Esophagus squamous epithelium (tissue), 4 donors: ENCODE data around the gene AGFG2. TPM values are rescaled to one million over a fixed set of nuclear protein-coding genes. Genes with fewer than 3 reads are reported as not detected.

ENCODE experiments used
- small RNA-seq, 4 donors: library from RNA; depleted of rRNA; stranded (forward); fragments of <200 nt; gene quantifications; one replicate each; pipeline ENCODE3, GENCODE V24; 2016
- total RNA-seq, 4 donors: library from RNA; depleted of rRNA; stranded (reverse); fragments of >200 nt; gene quantifications; one replicate each; pipeline ENCODE4 v1.1.0, GENCODE V29; 2016

AGFG2 gene
- total RNA-seq, 4 donors from 2014 or later = 14.5 to 49.2 (median 26.6) TPM

Small RNA genes within 50 kb of the gene (small RNA-seq; reads per million reads assigned to genes)
- gene RN7SL416P = 0 reads per million in 4 donors
- gene SAP25 = 0 reads per million in 4 donors

Other genes with a start within 250 kb of the AGFG2 start
- not detected for gene SPDYE3, start 231.5 kb upstream of the AGFG2 start, total RNA-seq
- 10 to 100 TPM; 11.1 to 38.1 (median 25.7) TPM for gene PILRB, start 181.1 kb upstream of the AGFG2 start, total RNA-seq
- gene PILRA, start 165.7 kb upstream of the AGFG2 start, total RNA-seq = 1 to 10 TPM in 2 of 4 donors, under 1 TPM in 2; 0.61 to 5.0 (median 1.1) TPM
- 1 to 10 TPM in 2 of 4 donors, under 1 TPM in 2; 0.83 to 4.2 (median 1.5) TPM for gene ZCWPW1, start 110.5 kb upstream of the AGFG2 start, total RNA-seq
- gene MEPCE, start 109.4 kb upstream of the AGFG2 start, total RNA-seq = 10 to 100 TPM; 18.0 to 27.7 (median 23.4) TPM
- gene PPP1R35, start 102.7 kb upstream of the AGFG2 start, total RNA-seq = 10 to 100 TPM; 18.4 to 28.2 (median 26.4) TPM
- gene SPACDR, start 74.9 kb upstream of the AGFG2 start, total RNA-seq = not detected
- 10 to 100 TPM; 29.2 to 65.0 (median 33.7) TPM for gene TSC22D4, start 60.0 kb upstream of the AGFG2 start, total RNA-seq
- gene NYAP1, start 55.3 kb upstream of the AGFG2 start, total RNA-seq = 1 to 10 TPM in 1 of 4 donors, under 1 TPM in 2, not detected in 1; 0.31 to 1.1 (median 0.57) TPM
- gene SAP25, start 34.7 kb downstream of the AGFG2 start, total RNA-seq = 1 to 10 TPM in 1 of 4 donors, under 1 TPM in 1, not detected in 2; 0.38 to 1.8 TPM
- 10 to 100 TPM; 50.1 to 84.0 (median 70.4) TPM for gene LRCH4, start 46.9 kb downstream of the AGFG2 start, total RNA-seq
- gene FBXO24, start 47.1 kb downstream of the AGFG2 start, total RNA-seq = 1 to 10 TPM in 1 of 4 donors, under 1 TPM in 2, not detected in 1; 0.19 to 1.6 (median 0.29) TPM
- 10 to 100 TPM in 2 of 4 donors, 1 to 10 TPM in 2; 4.6 to 23.8 (median 9.9) TPM for gene PCOLCE, start 63.2 kb downstream of the AGFG2 start, total RNA-seq
- gene MOSPD3, start 73.3 kb downstream of the AGFG2 start, total RNA-seq = 10 to 100 TPM in 3 of 4 donors, 1 to 10 TPM in 1; 7.6 to 22.4 (median 15.5) TPM
- gene TFR2, start 102.3 kb downstream of the AGFG2 start, total RNA-seq = 1 to 10 TPM in 1 of 4 donors, under 1 TPM in 3; 0.38 to 1.1 (median 0.84) TPM
- gene ACTL6B, start 117.2 kb downstream of the AGFG2 start, total RNA-seq = not detected
- gene GNB2, start 134.5 kb downstream of the AGFG2 start, total RNA-seq = 100 to 1,000 TPM; 186 to 306 (median 226) TPM
- gene GIGYF1, start 155.0 kb downstream of the AGFG2 start, total RNA-seq = 10 to 100 TPM in 3 of 4 donors, 1 to 10 TPM in 1; 8.0 to 24.2 (median 13.8) TPM
- gene POP7, start 166.9 kb downstream of the AGFG2 start, total RNA-seq = 10 to 100 TPM; 28.0 to 36.7 (median 30.0) TPM
- gene EPO, start 181.3 kb downstream of the AGFG2 start, total RNA-seq = not detected
- gene ZAN, start 194.4 kb downstream of the AGFG2 start, total RNA-seq = under 1 TPM in 1 of 4 donors, not detected in 3; 0.04 TPM